Fibroblast of lung (primary cell): Measurements from ENCODE around the gene CLSTN2.

Source experiments
- EZH2 ChIP-seq: IDR thresholded peaks from 2 replicates; pipeline ENCODE4 v1.5.1; 2012; ENCODE audit warnings: low read length, control low read depth, mild to moderate bottlenecking; ENCODE audit errors: missing control alignments
- TF ChIP-seq, protein P1 (sequence below), 2 donors: IDR thresholded peaks in 1 of 2; conservative IDR thresholded peaks in 1 of 2; 1 replicate in 1 of 2; 2 replicates in 1 of 2; pipeline ENCODE4 v1.5.1; 2011 to 2012; ENCODE audit warnings: low read length in 2 of 2, control low read depth in 1 of 2, inconsistent platforms in 1 of 2, low read depth in 1 of 2, mild to moderate bottlenecking in 1 of 2

GRCh38 chr3:140303875-140304274, 368.9 kb downstream of the CLSTN2 start:
- TF ChIP-seq, protein P1, sequence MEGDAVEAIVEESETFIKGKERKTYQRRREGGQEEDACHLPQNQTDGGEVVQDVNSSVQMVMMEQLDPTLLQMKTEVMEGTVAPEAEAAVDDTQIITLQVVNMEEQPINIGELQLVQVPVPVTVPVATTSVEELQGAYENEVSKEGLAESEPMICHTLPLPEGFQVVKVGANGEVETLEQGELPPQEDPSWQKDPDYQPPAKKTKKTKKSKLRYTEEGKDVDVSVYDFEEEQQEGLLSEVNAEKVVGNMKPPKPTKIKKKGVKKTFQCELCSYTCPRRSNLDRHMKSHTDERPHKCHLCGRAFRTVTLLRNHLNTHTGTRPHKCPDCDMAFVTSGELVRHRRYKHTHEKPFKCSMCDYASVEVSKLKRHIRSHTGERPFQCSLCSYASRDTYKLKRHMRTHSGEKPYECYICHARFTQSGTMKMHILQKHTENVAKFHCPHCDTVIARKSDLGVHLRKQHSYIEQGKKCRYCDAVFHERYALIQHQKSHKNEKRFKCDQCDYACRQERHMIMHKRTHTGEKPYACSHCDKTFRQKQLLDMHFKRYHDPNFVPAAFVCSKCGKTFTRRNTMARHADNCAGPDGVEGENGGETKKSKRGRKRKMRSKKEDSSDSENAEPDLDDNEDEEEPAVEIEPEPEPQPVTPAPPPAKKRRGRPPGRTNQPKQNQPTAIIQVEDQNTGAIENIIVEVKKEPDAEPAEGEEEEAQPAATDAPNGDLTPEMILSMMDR (conservative IDR thresholded peaks at IDR 0.05 in 1 of 2, IDR thresholded peaks at IDR 0.05 in 1 of 2; ENCODE audit: low read depth in 1 of 2, low read length in 2 of 2): no peak
- TF ChIP-seq EZH2: no peak
